Smooth muscle cell of the umbilical artery (primary cell): Measurements from ENCODE around the gene BRSK2. TPM values are rescaled to one million over a fixed set of nuclear protein-coding genes. Genes with fewer than 3 reads are reported as not detected.

Experiments used
- total RNA-seq: library from RNA; depleted of rRNA; stranded (reverse); fragments of >200 nt; gene quantifications from 2 replicates; pipeline ENCODE4 v1.2.3, GENCODE V29; 2014

Gene BRSK2
- total RNA-seq = 0.65 and 0.89 TPM in 2 replicates

DNA sequence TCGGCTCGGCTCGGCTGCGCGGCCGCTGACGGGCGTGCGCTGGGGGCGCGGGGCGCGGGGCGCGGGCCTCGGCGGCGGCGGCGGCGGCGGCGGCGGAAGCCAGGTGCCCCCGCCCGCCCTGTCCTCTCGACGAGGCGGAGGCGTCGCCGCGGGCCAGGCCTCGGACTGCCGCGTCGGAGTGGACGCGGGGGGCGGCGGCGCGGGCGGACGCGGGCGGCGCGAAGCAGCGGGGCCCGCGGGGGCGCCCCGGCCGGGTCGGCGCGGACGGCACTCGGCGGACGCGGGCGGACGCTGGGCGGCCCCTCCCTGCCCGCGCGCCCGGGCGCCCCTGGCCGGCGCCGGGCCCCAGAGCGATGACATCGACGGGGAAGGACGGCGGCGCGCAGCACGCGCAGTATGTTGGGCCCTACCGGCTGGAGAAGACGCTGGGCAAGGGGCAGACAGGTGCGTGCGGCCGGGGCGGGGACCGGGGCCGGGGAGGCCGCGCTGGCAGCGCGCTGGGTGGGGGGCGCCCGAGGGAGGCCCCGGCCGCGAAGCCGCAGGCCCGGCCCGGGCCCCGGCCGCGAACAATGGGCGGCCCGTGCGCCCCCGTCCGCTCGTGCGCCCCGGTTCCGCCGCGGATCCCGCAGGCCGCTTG lies at the start of gene BRSK2:
TSS of gene BRSK2 (plus strand) at position 3 of the 637 bp plus-strand sequence. CDS start at position 354, 351 bp downstream.

DNA sequence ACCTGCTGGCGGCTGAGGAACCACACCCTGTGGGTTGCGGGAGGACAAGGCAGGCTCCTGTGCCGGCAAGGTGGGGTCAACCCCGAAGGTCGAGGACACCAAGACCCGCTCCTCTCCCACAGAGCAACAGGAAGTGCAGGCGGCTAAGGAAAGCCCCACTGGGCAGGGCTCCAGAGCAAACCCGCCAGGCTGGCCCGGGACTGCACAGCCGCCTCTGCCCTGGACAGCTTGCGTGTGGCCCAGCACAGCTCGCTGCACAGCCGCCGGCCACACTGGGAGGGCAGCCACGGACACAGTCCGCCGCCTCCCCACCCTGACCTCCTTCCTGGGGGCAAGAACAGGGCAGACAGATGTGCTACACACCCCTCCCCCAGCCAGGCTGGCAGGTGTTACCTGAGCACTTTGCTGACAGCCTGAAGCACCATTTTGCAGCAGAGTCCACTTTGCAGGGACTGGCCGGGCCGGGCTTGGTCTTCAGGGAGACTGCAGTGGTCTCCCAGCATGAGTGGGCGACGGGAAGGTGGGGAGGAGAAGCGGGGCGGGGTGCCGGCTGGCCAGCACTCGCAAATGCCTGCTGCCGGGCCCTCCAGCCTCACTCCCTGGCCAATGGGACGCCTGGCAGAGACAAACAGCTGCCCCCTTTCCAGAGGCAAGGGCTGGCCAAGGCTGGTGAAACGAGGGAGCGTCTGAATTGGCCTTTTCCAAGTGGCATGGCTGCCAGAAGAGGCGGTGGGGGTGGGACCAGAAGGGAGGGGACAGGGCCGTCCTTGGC lies 96.5 kb downstream of the BRSK2 start, which contains the start of gene MOB2:
TSS of gene MOB2 (minus strand) at position 726 of the 772 bp plus-strand sequence. CDS start at position 503, 223 bp downstream.

Other genes with a start within 250 kb of the BRSK2 start
- gene MUC5AC, start 232.0 kb upstream of the BRSK2 start, total RNA-seq = not detected in 2 replicates
- gene MUC5B, start 166.9 kb upstream of the BRSK2 start, total RNA-seq = not detected in 2 replicates
- 29.4 and 38.8 TPM in 2 replicates for gene TOLLIP, start 80.3 kb upstream of the BRSK2 start, total RNA-seq
- gene MOB2, start 96.8 kb downstream of the BRSK2 start, total RNA-seq = 15.5 and 16.3 TPM in 2 replicates
- gene DUSP8, start 182.3 kb downstream of the BRSK2 start, total RNA-seq = 0.59 and 1.3 TPM in 2 replicates
- not detected in 2 replicates for gene KRTAP5-1, start 195.3 kb downstream of the BRSK2 start, total RNA-seq
- not detected in 2 replicates for gene KRTAP5-2, start 208.4 kb downstream of the BRSK2 start, total RNA-seq
- not detected in 2 replicates for gene KRTAP5-3, start 218.5 kb downstream of the BRSK2 start, total RNA-seq
- not detected in 2 replicates for gene KRTAP5-4, start 232.2 kb downstream of the BRSK2 start, total RNA-seq
- not detected in 2 replicates for gene KRTAP5-5, start 239.8 kb downstream of the BRSK2 start, total RNA-seq